GM12892 (cell line): Measurements from ENCODE around the gene CLASP1.
"Not testable (repeated sequence)": the region's sequence is repeated elsewhere in the genome, so short reads cannot be mapped to it uniquely, and the experiment has no call there.

Experiments used
- DNase-seq: peaks from one replicate; pipeline ENCODE4 v3.0.0; 2011; ENCODE audit not compliant: insufficient read length
- FAIRE-seq: peaks from 2 replicates; lab custom pipeline; 2011; peaks lifted over from hg19 to GRCh38; lab: Jason Lieb, UNC
- POLR2A ChIP-seq: IDR thresholded peaks from 2 replicates; pipeline ENCODE4 v1.6.1; 2011; ENCODE audit warnings: low read depth, low read length, control low read depth
- POLR2AphosphoS5 ChIP-seq: IDR thresholded peaks from 2 replicates; pipeline ENCODE4 v1.6.1; 2011; ENCODE audit warnings: low read depth, low read length, control low read depth
- TAF1 ChIP-seq: IDR thresholded peaks from 2 replicates; pipeline ENCODE4 v1.6.1; 2011; ENCODE audit warnings: low read depth, mild to moderate bottlenecking, control low read depth, low read length, borderline replicate concordance

CLASP1 gene

DNA sequence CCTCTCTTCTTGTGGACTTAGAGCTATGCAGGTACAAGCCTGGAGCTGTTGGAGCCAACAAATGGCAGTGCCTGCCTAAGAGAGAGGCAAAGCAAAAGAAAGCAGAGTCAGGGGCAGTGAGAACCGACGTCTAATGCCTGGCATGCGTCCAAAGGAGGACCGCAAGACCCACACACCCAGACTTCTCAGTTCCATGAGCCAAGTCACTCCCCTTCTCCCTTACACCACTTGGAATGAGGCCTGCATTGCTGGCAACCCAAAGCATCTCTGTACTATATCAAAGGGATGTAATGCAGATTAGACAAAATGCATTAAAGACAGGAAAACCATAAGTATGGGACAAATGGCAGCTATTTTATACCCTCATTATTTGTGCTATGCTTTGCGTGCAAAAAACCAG lies 168.4 kb downstream of the CLASP1 start:
- FAIRE-seq (no peak), DNase-seq (no peak)
- TF ChIP-seq TAF1 (no peak), POLR2A (no peak), POLR2AphosphoS5 (no peak)

DNA sequence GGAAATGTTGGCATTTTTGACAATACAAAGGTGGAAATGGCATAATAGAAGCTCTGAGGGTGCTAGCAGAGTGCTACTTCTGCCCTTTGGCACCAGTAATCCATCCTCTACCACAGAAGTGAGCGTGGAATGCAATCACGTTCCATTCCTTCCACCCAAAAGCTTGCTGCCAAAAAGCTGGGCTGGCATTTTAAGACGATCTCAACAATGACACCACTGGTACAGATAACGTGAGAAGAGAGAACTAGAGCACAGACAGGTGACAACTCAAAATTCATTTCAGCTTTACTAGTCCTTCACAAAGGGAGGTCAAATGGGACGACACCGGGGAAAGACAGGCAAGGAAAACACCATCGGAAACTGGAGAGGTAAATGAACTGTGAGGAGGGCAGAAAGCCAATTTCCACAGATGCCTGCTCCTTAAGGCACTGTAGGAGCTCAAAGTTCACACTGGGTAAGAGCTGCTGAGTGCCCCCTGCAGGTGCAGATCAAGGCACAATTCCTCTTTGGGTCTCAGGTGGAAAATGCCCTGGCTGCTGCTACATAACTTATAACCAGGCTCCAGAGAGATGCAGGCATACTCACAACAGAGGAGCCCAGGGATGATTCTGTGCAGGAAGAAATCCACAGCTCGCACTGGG lies 169.3 kb downstream of the CLASP1 start:
- no peak for DNase-seq
- no peak for FAIRE-seq
- no peak for TF ChIP-seq TAF1
- TF ChIP-seq POLR2A, result no peak
- TF ChIP-seq POLR2AphosphoS5, result no peak

DNA sequence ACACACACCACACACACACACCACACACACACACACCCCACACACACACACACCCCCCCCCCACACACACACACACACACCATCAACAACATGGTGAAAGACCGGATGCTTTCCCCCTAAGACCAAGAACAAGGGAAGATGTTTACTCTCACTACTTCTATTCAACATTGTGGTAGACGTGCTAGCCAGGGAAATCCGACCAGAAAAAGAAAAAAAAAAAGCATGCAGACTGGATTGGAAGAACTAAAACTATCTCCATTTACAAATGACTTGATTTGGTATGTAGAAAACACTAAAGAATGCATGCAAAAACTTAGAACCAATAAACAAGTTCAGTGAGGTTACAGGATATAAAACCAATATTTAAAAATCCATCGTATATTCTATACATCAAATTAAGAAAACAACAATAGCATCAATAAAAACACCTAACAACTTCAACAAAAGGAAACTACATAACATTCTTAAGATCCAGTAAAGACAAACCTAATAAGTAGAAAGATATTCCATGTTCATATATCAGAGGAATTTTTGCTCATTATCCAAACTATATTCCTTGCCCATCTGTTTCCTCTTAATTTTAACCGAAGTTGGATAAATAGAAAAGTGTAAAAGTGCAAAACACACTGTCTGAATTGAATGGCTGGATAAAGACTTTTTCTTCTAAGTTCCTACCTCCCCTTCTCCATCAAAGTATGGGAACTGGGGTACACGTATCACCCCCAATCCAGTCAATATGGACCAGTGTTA lies 170.1 kb downstream of the CLASP1 start:
- DNase-seq (no peak), FAIRE-seq (no peak)
- TF ChIP-seq POLR2A, result no peak
- TF ChIP-seq POLR2AphosphoS5, result no peak
- no peak for TF ChIP-seq TAF1

DNA sequence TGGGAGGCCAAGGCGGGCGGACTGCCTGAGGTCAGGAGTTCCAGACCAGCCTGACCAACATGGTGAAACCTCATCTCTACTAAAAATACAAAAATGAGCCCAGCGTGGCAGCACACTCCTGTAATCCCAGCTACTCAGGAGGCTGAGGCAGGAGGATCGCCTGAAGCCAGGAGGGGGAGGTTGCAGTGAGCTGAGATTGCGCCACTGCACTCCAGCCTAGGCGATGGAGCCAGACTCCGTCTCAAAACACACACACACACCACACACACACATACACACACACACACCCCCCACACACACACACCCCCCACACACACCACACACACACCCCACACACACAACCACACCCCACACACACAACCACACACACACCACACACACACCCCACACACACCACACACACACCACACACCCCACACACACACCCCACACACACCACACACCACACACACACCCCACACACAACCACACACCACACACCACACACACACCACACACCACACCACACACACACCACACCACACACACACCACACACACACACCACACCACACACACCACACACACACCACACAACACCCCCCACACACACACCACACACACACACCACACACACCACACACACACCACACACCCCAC lies 170.8 kb downstream of the CLASP1 start:
- DNase-seq, result not testable (repeated sequence)
- FAIRE-seq, result peak; percentile 95

DNA sequence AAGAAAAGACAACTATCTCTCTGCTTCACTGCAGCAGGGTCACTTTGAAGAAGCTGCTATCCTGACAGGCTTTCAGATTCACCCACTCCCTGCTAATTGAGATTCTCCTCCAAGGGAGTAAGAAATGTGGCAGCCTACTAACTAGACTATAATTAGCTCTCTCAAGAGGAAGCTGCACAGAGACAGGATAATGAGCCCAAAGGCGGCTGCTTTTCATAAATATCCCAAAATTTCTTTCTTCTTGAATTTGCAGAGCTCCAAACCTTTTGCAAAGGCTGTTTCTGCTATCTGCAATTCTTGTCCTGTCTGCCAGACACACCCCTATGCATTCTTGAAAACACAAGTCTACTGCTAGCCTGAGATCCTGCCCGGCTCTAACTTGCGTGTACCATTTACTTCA lies 172.6 kb downstream of the CLASP1 start:
- TF ChIP-seq POLR2AphosphoS5, result no peak
- TF ChIP-seq POLR2A, result no peak
- TF ChIP-seq TAF1, result no peak
- DNase-seq, result no peak
- no peak for FAIRE-seq

DNA sequence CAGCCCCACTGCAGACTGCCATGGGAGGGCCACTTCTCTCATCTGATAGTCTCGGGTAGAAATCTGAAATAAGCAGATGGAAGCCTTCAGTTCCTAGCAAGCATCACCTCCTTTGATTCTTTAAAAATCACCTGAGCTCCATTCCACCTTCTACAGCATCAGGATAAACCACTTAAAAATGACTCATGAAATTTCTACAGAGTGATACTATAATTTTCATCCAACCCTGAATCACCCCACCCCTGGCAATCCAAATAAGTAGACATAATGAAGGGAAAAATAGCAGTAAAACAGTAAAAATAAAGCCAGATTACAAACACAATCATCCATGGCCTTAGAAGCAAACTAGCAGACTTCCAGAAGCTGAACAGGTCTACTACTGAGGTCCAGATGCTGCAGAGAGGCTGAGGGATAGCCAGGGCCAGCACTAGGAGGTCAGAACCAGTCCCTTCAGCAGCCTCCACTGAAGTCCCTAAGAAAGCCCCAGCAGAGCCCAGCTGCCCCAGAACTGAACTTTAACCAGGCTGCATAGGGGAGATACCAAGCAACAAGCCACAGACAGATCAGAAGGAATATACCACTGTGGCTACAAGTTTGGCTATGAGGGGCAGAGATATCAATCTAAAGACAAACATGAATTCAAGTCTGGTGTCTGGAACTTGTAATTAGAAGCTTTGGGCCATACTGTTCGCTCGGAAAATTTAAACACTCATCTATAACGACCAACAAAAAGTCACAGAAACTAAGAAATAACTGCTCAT lies 173.3 kb downstream of the CLASP1 start:
- TF ChIP-seq POLR2AphosphoS5 (no peak), TAF1 (no peak), POLR2A (no peak)
- no peak for FAIRE-seq
- no peak for DNase-seq

DNA sequence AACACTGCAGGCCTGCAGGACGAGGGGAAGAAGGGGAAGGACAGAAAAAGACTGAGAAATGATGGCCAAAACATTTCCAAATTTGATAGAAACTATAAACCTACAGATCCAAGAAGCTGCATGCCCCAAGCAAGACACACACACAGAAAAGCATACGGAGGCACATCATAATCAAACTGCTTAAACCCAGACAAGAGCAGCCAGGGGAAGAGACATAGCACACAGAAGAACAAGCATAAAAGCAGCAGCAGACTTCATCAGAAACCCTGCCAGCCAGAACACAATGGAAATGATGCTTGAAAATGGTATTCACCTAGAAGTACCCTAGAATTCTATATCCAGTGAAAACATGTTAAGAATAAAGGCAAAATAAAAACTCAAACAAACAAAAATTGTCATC lies 175.8 kb downstream of the CLASP1 start:
- TF ChIP-seq POLR2A (no peak), TAF1 (no peak), POLR2AphosphoS5 (no peak)
- DNase-seq (no peak), FAIRE-seq (no peak)

DNA sequence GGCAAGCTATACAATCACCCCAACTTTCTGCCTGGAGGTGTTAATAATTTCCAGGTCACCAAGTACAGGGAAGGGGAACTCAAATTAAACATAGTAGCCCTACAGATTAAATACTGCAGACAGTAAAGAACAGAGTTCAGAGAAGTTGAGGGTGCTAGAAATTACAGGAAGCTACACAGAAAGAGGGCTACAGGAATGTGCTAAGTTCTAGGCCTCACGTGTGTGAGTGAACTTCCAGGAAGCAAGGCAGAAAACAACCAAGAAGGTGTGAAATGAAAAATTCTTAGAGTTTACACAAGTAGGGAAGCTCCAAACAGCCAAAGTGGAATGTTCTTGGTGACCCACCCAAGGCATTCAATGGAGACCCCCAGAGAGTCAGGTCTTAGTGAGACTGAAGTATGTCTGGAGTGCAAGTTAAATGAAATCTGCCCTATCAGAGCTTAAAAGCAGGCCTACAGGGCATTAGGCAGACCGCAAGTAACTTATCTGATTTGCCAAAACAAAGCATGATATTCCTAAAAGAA lies 176.7 kb downstream of the CLASP1 start:
- no peak for DNase-seq
- TF ChIP-seq TAF1, result no peak

DNA sequence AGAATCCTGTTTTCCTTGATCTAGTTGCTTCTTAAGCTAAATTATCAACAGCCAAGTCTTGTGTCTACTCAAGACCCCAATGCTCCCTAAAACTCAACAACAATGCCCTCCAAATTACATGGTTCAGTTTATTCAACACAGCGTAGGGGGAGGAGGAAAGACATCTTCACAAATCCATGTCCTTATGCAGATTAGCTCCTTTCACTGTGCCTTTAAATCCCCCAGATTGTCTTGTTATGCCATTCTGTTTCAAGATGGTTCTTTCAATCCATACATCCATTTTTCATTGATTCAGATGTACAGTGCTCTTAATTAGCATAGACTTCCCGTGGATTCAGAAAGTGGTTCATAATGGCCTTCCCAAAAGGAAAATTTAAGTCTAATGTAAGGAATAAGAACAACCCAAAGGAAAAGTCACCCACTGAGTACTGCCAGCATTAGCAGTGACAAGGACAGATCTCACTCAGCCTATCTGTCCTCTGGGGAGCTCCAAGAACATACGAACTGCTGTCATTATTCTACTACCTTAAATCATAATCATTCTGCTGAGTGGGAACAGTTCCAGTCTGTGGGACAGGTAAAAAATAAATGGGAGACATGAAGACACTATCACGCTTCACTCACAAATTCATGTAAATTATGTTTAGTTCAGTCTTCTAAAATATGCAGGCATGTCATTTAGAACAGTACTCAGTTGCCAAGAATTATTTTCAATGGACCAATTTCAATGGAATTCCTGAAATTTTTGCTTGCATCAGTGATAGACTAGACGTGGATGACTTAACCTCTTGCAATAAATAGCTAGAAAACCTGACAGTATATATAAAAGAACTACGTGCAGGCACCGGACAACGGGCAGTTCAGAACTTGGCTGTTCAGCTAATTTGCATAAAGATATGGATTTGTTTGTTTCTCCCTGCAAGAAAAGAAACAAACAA lies 177.5 kb downstream of the CLASP1 start:
- FAIRE-seq (no peak), DNase-seq (no peak)
- TF ChIP-seq POLR2AphosphoS5 (no peak), TAF1 (no peak), POLR2A (no peak)

More for the DNA sequence above, 176.7 kb downstream of the CLASP1 start:
- FAIRE-seq, result no peak

DNA sequence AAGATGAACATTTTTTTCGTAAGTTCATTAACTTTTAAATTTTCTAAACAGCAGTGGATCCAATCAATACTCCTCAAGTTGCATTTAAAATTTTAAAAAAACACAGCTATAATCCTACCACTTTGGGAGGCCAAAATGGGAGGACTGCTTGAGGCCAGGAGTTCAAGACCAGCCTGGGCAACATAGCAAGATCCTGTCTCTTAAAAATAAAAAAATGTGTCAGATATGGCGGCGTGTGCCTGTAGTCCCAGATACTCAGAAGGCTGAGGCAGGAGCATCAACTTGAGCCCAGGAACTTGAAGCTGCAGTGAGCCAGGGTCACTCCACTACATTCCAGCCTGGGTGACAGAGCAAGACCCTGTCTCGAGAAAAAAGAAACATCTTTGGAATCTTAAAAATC lies 178.3 kb downstream of the CLASP1 start:
- TF ChIP-seq TAF1 (no peak), POLR2A (no peak), POLR2AphosphoS5 (no peak)
- FAIRE-seq (no peak), DNase-seq (no peak)

DNA sequence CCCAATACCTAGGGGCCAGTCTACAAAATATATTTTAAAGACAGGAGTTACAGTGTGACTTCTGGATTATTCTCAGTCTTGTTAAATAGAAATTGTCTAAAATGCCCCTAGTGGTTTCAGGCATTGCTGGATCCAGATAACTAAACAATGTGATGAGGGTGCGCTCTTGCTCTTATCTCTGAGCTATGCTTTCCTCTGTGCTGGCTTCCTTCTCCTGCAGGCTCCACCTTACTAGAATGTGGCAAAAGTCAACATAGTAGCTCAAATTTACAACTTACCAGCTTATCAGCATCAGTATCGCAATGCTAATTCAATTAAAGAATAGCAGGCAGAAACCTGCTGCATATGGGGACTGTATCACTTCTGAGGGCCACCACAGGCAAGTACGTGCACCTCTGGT lies 179.9 kb downstream of the CLASP1 start:
- DNase-seq (no peak), FAIRE-seq (no peak)
- TF ChIP-seq POLR2A (no peak), TAF1 (no peak), POLR2AphosphoS5 (no peak)
